ES-I3 (cell line): Measurements from ENCODE around the gene GTF2I.
A peak's percentile ranks its signal among the peaks of the same experiment; 100 is the strongest.
"Not testable (repeated sequence)": the region's sequence is repeated elsewhere in the genome, so short reads cannot be mapped to it uniquely, and the experiment has no call there.

ENCODE experiments used
- H3K36me3 ChIP-seq: 2 replicates; pipeline ENCODE4 v1.6.1; 2013; ENCODE audit warnings: mild to moderate bottlenecking, low read length, control low read depth, moderate library complexity; ENCODE audit not compliant: insufficient read depth
- H3K4me1 ChIP-seq: 2 replicates; pipeline ENCODE4 v1.6.1; 2013; ENCODE audit warnings: mild to moderate bottlenecking, control low read depth, low read length; ENCODE audit not compliant: insufficient read depth
- H3K9ac ChIP-seq: 2 replicates; pipeline ENCODE4 v1.6.1; 2013; ENCODE audit warnings: low read depth, mild to moderate bottlenecking, low read length, moderate library complexity
- H3K9me3 ChIP-seq: 2 replicates; pipeline ENCODE4 v1.6.1; 2013; ENCODE audit warnings: mild to moderate bottlenecking, low read length, moderate library complexity; ENCODE audit not compliant: control insufficient read depth, insufficient read depth

GTF2I gene

GRCh38 chr7:74657692-74658177 is at the start of gene GTF2I:
Gene GTF2I (plus strand): TSS chr7:74657718. CDS start chr7:74689129, 31,411 bp downstream.
- H3K4me1 ChIP-seq, result peaks cover 19% of the 10 kb centered on the region; the same call in 1 of the 2 replicates
- peak within 1 kb of the TSS; percentile 92 for H3K9ac ChIP-seq
- H3K36me3 ChIP-seq, result no peaks in the 10 kb centered on the region
- H3K9me3 ChIP-seq, result no peaks in the 10 kb centered on the region

- peaks cover 1% of the 10 kb centered on the region; the same call in 1 of the 2 replicates for H3K4me1 ChIP-seq
- no peaks in the 10 kb centered on the region for H3K36me3 ChIP-seq
- H3K9ac ChIP-seq, result no peak overlapping the region; the same call in 1 of the 2 replicates
- H3K9me3 ChIP-seq, result no peaks in the 10 kb centered on the region
Measured at GRCh38 chr7:74612015-74612829, 45.3 kb upstream of the GTF2I start.

- no peak overlapping the region for H3K9ac ChIP-seq
- H3K36me3 ChIP-seq, result no peaks in the 10 kb centered on the region
- H3K4me1 ChIP-seq, result peaks cover 6% of the 10 kb centered on the region; the same call in 1 of the 2 replicates
- no peaks in the 10 kb centered on the region for H3K9me3 ChIP-seq
Measured at GRCh38 chr7:74615933-74616780, 41.4 kb upstream of the GTF2I start.

GRCh38 chr7:74617180-74617744 is 40.3 kb upstream of the GTF2I start:
- H3K4me1 ChIP-seq, result peaks cover 6% of the 10 kb centered on the region; the same call in 1 of the 2 replicates
- 0 out of 2 replicates have a peak overlapping the region, but pooled peaks have one; percentile 9 for H3K9ac ChIP-seq
- H3K36me3 ChIP-seq, result no peaks in the 10 kb centered on the region
- no peaks in the 10 kb centered on the region for H3K9me3 ChIP-seq

- no peaks in the 10 kb centered on the region for H3K9me3 ChIP-seq
- H3K4me1 ChIP-seq, result peaks cover 6% of the 10 kb centered on the region; the same call in 1 of the 2 replicates
- no peaks in the 10 kb centered on the region for H3K36me3 ChIP-seq
- no peak overlapping the region for H3K9ac ChIP-seq
Measured at GRCh38 chr7:74619235-74619860, 38.2 kb upstream of the GTF2I start.

GRCh38 chr7:74622228-74622749 is 35.2 kb upstream of the GTF2I start:
- no peaks in the 10 kb centered on the region for H3K36me3 ChIP-seq
- no peaks in the 10 kb centered on the region for H3K9me3 ChIP-seq
- H3K4me1 ChIP-seq, result peaks cover 6% of the 10 kb centered on the region
- H3K9ac ChIP-seq, result no peak overlapping the region

GRCh38 chr7:74623135-74623534 is 34.4 kb upstream of the GTF2I start:
- no peaks in the 10 kb centered on the region for H3K9me3 ChIP-seq
- no peak overlapping the region for H3K9ac ChIP-seq
- no peaks in the 10 kb centered on the region for H3K36me3 ChIP-seq
- H3K4me1 ChIP-seq, result peaks cover 11% of the 10 kb centered on the region

GRCh38 chr7:74625446-74625845 is 32.1 kb upstream of the GTF2I start:
- Histone ChIP-seq H3K36me3 (no peaks in the 10 kb centered on the region), H3K9ac (no peak overlapping the region), H3K4me1 (peaks cover 14% of the 10 kb centered on the region)

GRCh38 chr7:74627661-74628411 is 29.7 kb upstream of the GTF2I start:
- H3K36me3 ChIP-seq, result no peaks in the 10 kb centered on the region
- H3K9ac ChIP-seq, result peak overlapping the region; percentile 30; the same call in 1 of the 2 replicates
- peaks cover 14% of the 10 kb centered on the region for H3K4me1 ChIP-seq
- H3K9me3 ChIP-seq, result no peaks in the 10 kb centered on the region

More at GRCh38 chr7:74625446-74625845, 32.1 kb upstream of the GTF2I start:
- no peaks in the 10 kb centered on the region for H3K9me3 ChIP-seq

- peaks cover 10% of the 10 kb centered on the region for H3K4me1 ChIP-seq
- no peaks in the 10 kb centered on the region for H3K9me3 ChIP-seq
- H3K9ac ChIP-seq, result no peak overlapping the region
- no peaks in the 10 kb centered on the region for H3K36me3 ChIP-seq
Measured at GRCh38 chr7:74632505-74632904, 25.0 kb upstream of the GTF2I start.

- Histone ChIP-seq H3K36me3 (no peaks in the 10 kb centered on the region), H3K9me3 (no peaks in the 10 kb centered on the region), H3K4me1 (no peaks in the 10 kb centered on the region), H3K9ac (no peak overlapping the region)
Measured at GRCh38 chr7:74633451-74633921, 24.0 kb upstream of the GTF2I start.

GRCh38 chr7:74637745-74638144 is 19.8 kb upstream of the GTF2I start:
- Histone ChIP-seq H3K9ac (no peak overlapping the region), H3K9me3 (no peaks in the 10 kb centered on the region), H3K36me3 (no peaks in the 10 kb centered on the region), H3K4me1 (no peaks in the 10 kb centered on the region)

- not testable (repeated sequence) for H3K4me1 ChIP-seq, H3K36me3 ChIP-seq, H3K9me3 ChIP-seq
- H3K9ac ChIP-seq, result peak overlapping the region; percentile 39; the same call in 1 of the 2 replicates
Measured at GRCh38 chr7:74650055-74650454, 7.5 kb upstream of the GTF2I start.
